HCT116 (cell line): ENCODE measurements around the gene SLC25A47. TPM values are rescaled to one million over a fixed set of nuclear protein-coding genes. Genes with fewer than 3 reads are reported as not detected.

ENCODE experiments used
- ATAC-seq: fragments of 200-7000 bp; cut with Tn5 transposase; 2 replicates; pipeline ENCODE4 v1.9.1; 2020; ENCODE audit warnings: mild to moderate bottlenecking, moderate library complexity
- BruUV-seq: library from RNA; stranded (reverse); fragments of 400-500 nt; replicated peaks from 2 replicates; lab custom pipeline; 2021; lab: Mats Ljungman, UMichigan
- CTCF ChIA-PET: fragments of 300-600 bp; sonication (Branson Sonifier 250); formaldehyde crosslinking; loops from one replicate; lab custom pipeline; 2021; ENCODE audit warnings: antibody characterized with exemption; lab: Charles Lee
- POLR2A ChIA-PET: fragments of 300-600, 350-600 bp; sonication (Branson Sonifier 250); formaldehyde crosslinking; loops from one replicate; lab custom pipeline; 2021; ENCODE audit warnings: antibody characterized with exemption; lab: Charles Lee
- RAD21 ChIA-PET, 2 experiments: fragments of 300-600 bp; sonication (Branson Sonifier 250); formaldehyde crosslinking; loops; one replicate each; lab custom pipeline; 2023; ENCODE audit warnings: low total read pairs in 2 of 2; ENCODE audit not compliant: uncharacterized antibody in 2 of 2, unreplicated experiment in 2 of 2, low non-redundant PET in 1 of 2; lab: Charles Lee
- DNase-seq: peaks from one replicate; pipeline ENCODE4 v3.0.0-alpha.2; 2010; ENCODE audit warnings: low read depth, low spot score
- H2AFZ ChIP-seq: fragments of 200-600 bp; shearing (Covaris generic), sonication (generic); 2 replicates; pipeline ENCODE4 v1.6.1; 2017; ENCODE audit warnings: low read depth, mixed run types, mixed read lengths, antibody characterized with exemption, low read length; ENCODE audit not compliant: poor library complexity, severe bottlenecking
- H3K27ac ChIP-seq: 2 replicates; pipeline ENCODE4 v1.5.1; 2012; ENCODE audit warnings: low read depth, low read length
- H3K27me3 ChIP-seq: fragments of 200-600 bp; sonication (generic); 2 replicates; pipeline ENCODE4 v1.6.1; 2016; ENCODE audit warnings: mixed run types, low read length, mixed read lengths; ENCODE audit not compliant: insufficient read depth
- H3K36me3 ChIP-seq, 2 experiments: fragments of 200-500 bp in 1 of 2; fragments of 200-600 bp in 1 of 2; sonication (Bioruptor generic) in 1 of 2; sonication (generic) in 1 of 2; 2 replicates each; pipeline versions ENCODE4 v1.5.1 to v1.6.1; 2014 to 2016; ENCODE audit warnings: low read length in 2 of 2, inconsistent platforms in 1 of 2, mixed read lengths in 1 of 2, mixed run types in 1 of 2; ENCODE audit not compliant: insufficient read depth in 2 of 2, control insufficient read depth in 1 of 2
- H3K4me1 ChIP-seq, 2 experiments: fragments of 200-600 bp in 1 of 2; sonication (generic) in 1 of 2; 2 replicates each; pipeline versions ENCODE4 v1.5.1 to v1.6.1; 2012 to 2017; ENCODE audit warnings: low read length in 2 of 2, inconsistent platforms in 1 of 2, mild to moderate bottlenecking in 1 of 2, mixed read lengths in 1 of 2, mixed run types in 1 of 2, moderate library complexity in 1 of 2; ENCODE audit not compliant: insufficient read depth in 2 of 2, control insufficient read depth in 1 of 2
- H3K4me2 ChIP-seq: fragments of 200-600 bp; sonication (generic); 2 replicates; pipeline ENCODE4 v1.6.1; 2017; ENCODE audit warnings: mixed run types, low read length, mixed read lengths
- H3K4me3 ChIP-seq, 2 experiments: fragments of 200-600 bp in 1 of 2; sonication (generic) in 1 of 2; replicated peaks in 1 of 2; 2 replicates each; pipeline ENCODE4 v1.5.1; 2011 to 2016; ENCODE audit warnings: low read length in 2 of 2, control low read depth in 1 of 2, low read depth in 1 of 2, mild to moderate bottlenecking in 1 of 2, mixed read lengths in 1 of 2, mixed run types in 1 of 2
- H3K79me2 ChIP-seq: fragments of 200-600 bp; sonication (generic); 2 replicates; pipeline ENCODE4 v1.6.1; 2017; ENCODE audit warnings: mild to moderate bottlenecking, mixed run types, low read length, moderate library complexity, mixed read lengths; ENCODE audit not compliant: insufficient read depth
- H3K9ac ChIP-seq: fragments of 200-600 bp; sonication (generic); 2 replicates; pipeline ENCODE4 v1.6.1; 2016; ENCODE audit warnings: low read length, mixed read lengths
- H3K9me2 ChIP-seq: fragments of 200-600 bp; sonication (generic), shearing (Covaris generic); 2 replicates; pipeline ENCODE4 v1.6.1; 2017; ENCODE audit warnings: mixed run types, mild to moderate bottlenecking, moderate library complexity; ENCODE audit not compliant: insufficient read depth
- H3K9me3 ChIP-seq, 2 experiments: fragments of 200-500 bp in 1 of 2; fragments of 200-600 bp in 1 of 2; sonication (Bioruptor generic) in 1 of 2; sonication (generic) in 1 of 2; 2 replicates each; pipeline ENCODE4 v1.6.1; 2014 to 2017; ENCODE audit warnings: low read length in 2 of 2, mixed read lengths in 2 of 2, inconsistent platforms in 1 of 2, low read depth in 1 of 2, mild to moderate bottlenecking in 1 of 2, mixed run types in 1 of 2, moderate library complexity in 1 of 2; ENCODE audit not compliant: control insufficient read depth in 1 of 2, insufficient read depth in 1 of 2
- H4K20me1 ChIP-seq: fragments of 200-600 bp; sonication (generic), shearing (Covaris generic); 2 replicates; pipeline ENCODE4 v1.6.1; 2017; ENCODE audit warnings: mixed run types, mild to moderate bottlenecking, moderate library complexity; ENCODE audit not compliant: insufficient read depth
- ATF3 ChIP-seq: IDR thresholded peaks from 2 replicates; pipeline ENCODE4 v1.6.1; 2012
- CEBPB ChIP-seq: IDR thresholded peaks from 2 replicates; pipeline ENCODE4 v1.6.1; 2012; ENCODE audit warnings: low read depth
- CTCF ChIP-seq, 3 experiments: fragments of 200-600 bp in 1 of 3; sonication (generic) in 1 of 3; IDR thresholded peaks in 2 of 3; conservative IDR thresholded peaks in 1 of 3; 2 replicates each; pipeline ENCODE4 v1.5.1; 2012 to 2017; ENCODE audit warnings: low read depth in 2 of 3, low read length in 2 of 3, antibody characterized with exemption in 1 of 3, borderline replicate concordance in 1 of 3, control low read depth in 1 of 3, mild to moderate bottlenecking in 1 of 3, mixed read lengths in 1 of 3, mixed run types in 1 of 3, moderate library complexity in 1 of 3; ENCODE audit not compliant: insufficient read depth in 1 of 3
- EGR1 ChIP-seq: IDR thresholded peaks from 2 replicates; pipeline ENCODE4 v1.6.1; 2012; ENCODE audit warnings: low read depth
- ELF1 ChIP-seq: IDR thresholded peaks from 2 replicates; pipeline ENCODE4 v1.6.1; 2012; ENCODE audit warnings: low read depth, borderline replicate concordance
- EZH2 ChIP-seq: fragments of 200-600 bp; sonication (generic); IDR thresholded peaks from 2 replicates; pipeline ENCODE4 v1.6.1; 2017; ENCODE audit warnings: antibody characterized with exemption, mixed run types
- FOSL1 ChIP-seq: IDR thresholded peaks from 2 replicates; pipeline ENCODE4 v1.6.1; 2012; ENCODE audit warnings: low read depth
- JUND ChIP-seq: IDR thresholded peaks from 2 replicates; pipeline ENCODE4 v1.6.1; 2012
- MAX ChIP-seq: IDR thresholded peaks from 2 replicates; pipeline ENCODE4 v1.6.1; 2012
- RAD21 ChIP-seq: IDR thresholded peaks from 2 replicates; pipeline ENCODE4 v1.6.1; 2012; ENCODE audit warnings: low read depth, mild to moderate bottlenecking
- REST ChIP-seq: IDR thresholded peaks from 2 replicates; pipeline ENCODE4 v1.6.1; 2012; ENCODE audit warnings: low read depth
- SIN3A ChIP-seq: IDR thresholded peaks from 2 replicates; pipeline ENCODE4 v1.6.1; 2012; ENCODE audit warnings: low read depth
- SRF ChIP-seq: IDR thresholded peaks from 2 replicates; pipeline ENCODE4 v1.6.1; 2012; ENCODE audit warnings: low read depth
- TCF7L2 ChIP-seq: IDR thresholded peaks from 2 replicates; pipeline ENCODE4 v1.7.0; 2011; ENCODE audit warnings: borderline replicate concordance, inconsistent platforms; ENCODE audit not compliant: insufficient read depth, insufficient read length; ENCODE audit errors: extremely low read depth
- YY1 ChIP-seq: IDR thresholded peaks from 2 replicates; pipeline ENCODE4 v1.6.1; 2011; ENCODE audit warnings: low read length, low read depth, moderate library complexity, mild to moderate bottlenecking; ENCODE audit not compliant: insufficient replicate concordance; ENCODE audit errors: extremely low read depth
- ZBTB33 ChIP-seq: IDR thresholded peaks from 2 replicates; pipeline ENCODE4 v1.6.1; 2011; ENCODE audit warnings: mild to moderate bottlenecking, low read length, moderate library complexity; ENCODE audit not compliant: insufficient replicate concordance; ENCODE audit errors: extremely low read depth
- ZNF274 ChIP-seq: fragments of 200-500 bp; sonication (Bioruptor generic); IDR thresholded peaks from 2 replicates; pipeline ENCODE4 v1.6.1; 2014; ENCODE audit warnings: mild to moderate bottlenecking, low read depth, low read length, inconsistent platforms
- intact Hi-C: fragments of 100-400 bp; cut with micrococcal nuclease; formaldehyde crosslinking; loops from 2 replicates; pipeline ENCODE4 v1.10.0; 2022
- total RNA-seq: library from RNA; stranded (reverse); gene quantifications from one replicate; pipeline ENCODE4 v1.2.1, GENCODE V29; 2021; ENCODE audit not compliant: unreplicated experiment

Gene SLC25A47
- total RNA-seq, 1 experiment from 2014 or later: 0.17 TPM

GRCh38 chr14:100294963-100295330, 28.2 kb upstream of the SLC25A47 start:
- no peak for DNase-seq
- BruUV-seq: no TSS peak
- ChIA-PET CTCF (interaction anchor here (3.8 kb wide), 1 partner anchor 10 kb away, joined by 19 read pairs; no protein-coding TSS in a partner anchor), RAD21 (no interaction called here), POLR2A (no interaction called here)
- Histone ChIP-seq H3K9me2 (no peaks in the 10 kb centered on the region), H3K27me3 (no peaks in the 10 kb centered on the region), H3K27ac (no peak overlapping the region), H2AFZ (no peak overlapping the region), H3K9me3 (no peaks in the 10 kb centered on the region), H3K9ac (no peak overlapping the region), H4K20me1 (no peaks in the 10 kb centered on the region), H3K79me2 (no peaks in the 10 kb centered on the region), H3K36me3 (peaks cover 0 to 3% of the 10 kb centered on the region in 2 experiments; a peak in 1 of 4 replicates), H3K4me1 (no peaks in the 10 kb centered on the region), H3K4me2 (no peak overlapping the region), H3K4me3 (no peak overlapping the region)
- ATAC-seq: no peak
- intact Hi-C loops: no loop called here
- TF ChIP-seq ZBTB33: no peak
- TF ChIP-seq JUND: no peak
- TF ChIP-seq REST: no peak
- TF ChIP-seq SIN3A: no peak
- no peak for TF ChIP-seq CTCF (IDR thresholded peaks at IDR 0.05 in 2 of 3, conservative IDR thresholded peaks at IDR 0.05 in 1 of 3; ENCODE audit: borderline replicate concordance in 1 of 3, insufficient read depth in 1 of 3, low read depth in 2 of 3, low read length in 2 of 3)
- TF ChIP-seq RAD21: no peak
- TF ChIP-seq EGR1: no peak
- TF ChIP-seq ELF1: no peak
- TF ChIP-seq TCF7L2: no peak
- TF ChIP-seq CEBPB: no peak
- no peak for TF ChIP-seq MAX
- no peak for TF ChIP-seq ZNF274
- no peak for TF ChIP-seq FOSL1
- TF ChIP-seq SRF: no peak
- TF ChIP-seq ATF3: no peak
- no peak for TF ChIP-seq EZH2
- no peak for TF ChIP-seq YY1
